Measurements from ENCODE around the gene ATP5MC2.
"Not testable (repeated sequence)": the region's sequence is repeated elsewhere in the genome, so short reads cannot be mapped to it uniquely, and the experiment has no call there.

ATP5MC2 gene

DNA sequence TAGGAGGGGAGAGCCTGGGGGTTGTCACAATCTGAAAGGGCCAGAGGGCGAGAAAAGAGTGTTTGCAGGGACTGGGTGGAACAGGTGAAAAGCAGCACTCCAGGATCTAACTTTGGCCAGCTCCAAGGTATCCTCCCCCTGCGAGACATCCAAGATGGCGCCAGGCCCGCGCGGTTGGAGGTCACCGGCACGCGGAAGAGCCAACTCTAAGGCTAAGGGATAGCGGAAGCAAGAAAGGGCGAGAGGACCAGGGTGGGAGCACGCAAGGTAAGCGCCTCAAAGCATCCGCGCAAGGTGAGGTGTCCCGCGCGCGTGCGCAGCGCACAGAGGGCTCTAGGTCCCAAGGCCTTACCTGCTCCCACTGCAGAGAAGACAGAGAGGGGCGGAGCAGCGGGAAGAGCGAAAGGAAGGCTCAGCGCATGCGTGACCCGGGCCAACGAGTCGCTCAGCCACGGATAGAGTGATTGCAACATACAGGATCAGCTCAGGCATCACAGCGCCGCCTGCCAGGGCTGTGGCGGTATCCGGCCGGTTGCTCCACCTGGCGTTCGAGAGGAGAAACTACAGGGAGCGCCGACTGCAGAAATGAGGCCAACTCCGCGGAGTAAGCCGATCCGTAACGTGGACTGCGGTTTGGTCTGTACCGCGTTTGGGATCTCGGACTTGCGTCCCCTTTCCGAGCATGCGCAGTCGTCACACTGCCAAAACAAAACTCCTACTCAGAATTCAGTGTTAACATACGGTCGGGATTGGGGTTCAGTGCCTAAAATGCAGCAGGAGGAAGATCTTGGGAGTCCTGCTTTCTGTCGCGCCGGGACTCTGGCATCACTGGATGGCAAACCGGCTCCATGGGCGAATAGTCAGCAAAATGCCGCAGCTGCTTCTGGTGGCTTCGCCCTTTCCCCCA is at the start of gene ATP5MC2:
Gene ATP5MC2, minus strand, starts transcription at position 383 of the 907 bp plus-strand sequence. CDS start 3,469 bp downstream, outside the sequence.
- DNase-seq (ENCODE audit: low spot score) = peak; percentile 100

DNA sequence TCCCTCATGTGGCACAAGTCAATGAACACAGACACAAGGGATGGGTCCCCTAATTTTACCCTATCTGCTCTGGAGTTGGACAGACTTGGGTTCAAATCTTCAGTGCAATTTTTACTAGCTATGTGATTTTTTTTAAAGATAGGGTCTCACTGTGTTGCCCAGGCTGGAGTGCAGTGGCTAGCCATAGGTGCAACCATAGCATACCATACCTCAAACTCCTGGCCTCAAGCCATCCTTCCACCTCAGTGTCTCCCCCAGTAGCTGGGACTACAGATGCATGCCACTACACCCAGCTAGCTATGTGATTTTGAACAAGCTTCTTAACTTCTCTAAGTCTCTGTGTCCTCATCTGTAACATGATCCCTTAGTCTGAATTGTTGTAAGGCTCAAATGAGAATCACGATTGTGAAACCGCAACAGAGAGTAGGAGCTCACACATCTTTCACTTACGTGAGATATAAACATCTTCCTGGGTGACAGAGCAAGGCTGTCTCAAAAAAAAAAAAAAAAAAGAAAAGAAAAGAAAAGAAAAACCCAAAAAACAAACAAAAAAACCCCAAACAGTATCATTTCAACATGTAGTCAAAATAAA is 46.7 kb upstream of the ATP5MC2 start:
- DNase-seq (ENCODE audit: low spot score) = no peak

DNA sequence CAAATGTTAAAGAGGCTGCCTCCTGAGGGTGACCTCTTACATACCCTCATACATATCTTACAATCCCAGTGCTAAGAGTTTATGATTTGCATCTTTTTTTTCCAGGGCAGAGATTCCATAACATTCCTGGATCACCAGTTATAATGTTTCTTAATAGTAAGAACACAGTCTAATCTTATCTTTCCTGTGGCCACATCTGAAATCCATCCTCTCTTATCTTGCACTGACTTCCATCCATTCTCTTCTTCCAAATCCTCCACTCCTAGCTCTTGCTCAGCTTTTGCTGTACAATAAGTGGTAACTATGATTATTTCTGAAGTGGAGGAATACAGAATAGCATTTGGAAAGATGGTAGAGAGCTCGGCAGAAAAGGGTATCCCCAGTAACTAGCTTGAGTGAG is 45.1 kb upstream of the ATP5MC2 start:
- DNase-seq (ENCODE audit: low spot score) = no peak

DNA sequence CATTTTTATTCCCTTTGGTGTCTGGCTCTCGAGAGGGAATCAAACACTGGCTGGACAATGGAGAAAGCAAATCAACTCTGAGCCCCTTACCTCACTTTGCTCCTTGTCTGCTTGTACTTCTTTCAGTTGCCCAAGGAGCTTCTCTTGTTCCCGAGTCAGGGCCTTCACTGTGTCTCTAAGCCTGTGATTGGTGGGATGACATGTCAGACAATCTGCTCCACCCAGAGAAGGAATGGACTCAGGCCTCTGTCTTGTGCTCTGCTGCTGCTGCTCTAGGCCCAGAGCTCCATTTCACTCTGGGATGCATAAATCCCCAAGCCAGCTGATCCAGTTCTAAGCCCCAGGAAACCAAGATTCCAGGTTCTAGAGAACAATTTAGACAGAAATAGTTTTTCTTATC is 43.8 kb upstream of the ATP5MC2 start:
- DNase-seq (ENCODE audit: low spot score) = no peak

DNA sequence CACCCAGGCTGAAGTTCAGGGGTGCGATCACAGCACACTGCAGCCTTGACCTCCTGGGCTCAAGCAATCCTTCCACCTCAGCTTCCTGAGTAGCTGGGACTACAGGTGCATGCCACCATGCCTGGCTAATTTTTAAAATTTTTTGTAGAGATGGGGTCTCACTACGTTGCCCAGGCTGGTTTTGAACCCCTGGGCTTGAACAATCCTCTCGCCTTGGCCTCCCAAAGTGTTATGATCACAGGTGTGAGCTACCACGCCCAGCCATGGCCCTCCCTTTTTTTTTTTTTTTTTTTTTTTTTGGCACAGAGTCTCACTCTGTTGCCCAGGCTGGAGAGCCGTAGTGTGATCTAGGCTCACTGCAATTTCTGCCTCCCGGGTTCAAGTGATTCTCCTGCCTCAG is 42.7 kb upstream of the ATP5MC2 start:
- DNase-seq (ENCODE audit: low spot score) = not testable (repeated sequence)

DNA sequence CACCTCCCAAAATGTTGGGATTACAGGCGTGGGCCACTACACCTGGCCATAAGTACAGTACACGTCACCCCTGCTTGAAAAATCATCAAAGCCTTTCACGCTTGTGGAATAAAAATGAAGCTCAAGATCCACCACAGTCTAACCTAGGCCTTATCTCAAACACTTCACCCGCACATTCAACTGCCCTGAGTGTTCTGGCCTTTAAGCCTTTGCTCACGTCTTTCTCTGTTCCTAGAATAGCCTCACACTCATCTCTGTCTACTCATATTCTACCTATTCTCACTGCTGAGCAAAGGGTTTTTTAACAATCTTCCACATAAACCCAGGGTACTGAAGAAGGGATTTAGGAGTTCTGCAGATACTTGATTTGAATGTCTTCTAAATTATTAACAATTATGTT is 41.4 kb upstream of the ATP5MC2 start:
- DNase-seq (ENCODE audit: low spot score) = no peak

DNA sequence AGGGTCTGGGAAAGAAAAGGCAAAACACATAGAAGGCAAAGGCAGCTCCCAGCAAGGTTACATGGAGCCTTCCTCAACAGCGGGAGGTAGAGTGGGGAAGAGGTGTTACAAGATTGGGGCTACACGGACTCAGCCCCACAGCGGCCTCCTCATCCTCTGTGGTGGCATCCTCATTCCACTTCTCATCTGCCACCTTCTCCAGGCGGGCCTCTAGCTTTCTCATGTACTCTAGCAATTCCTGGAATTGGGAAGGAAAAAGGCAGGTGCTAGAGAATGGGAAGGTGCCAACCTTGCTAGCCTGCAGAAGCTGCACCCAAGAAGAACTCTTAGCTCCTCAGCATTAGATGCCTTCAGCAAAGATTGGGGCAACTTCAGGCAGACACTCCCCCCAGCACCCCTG is 38.1 kb upstream of the ATP5MC2 start:
- no peak for DNase-seq (ENCODE audit: low spot score)

DNA sequence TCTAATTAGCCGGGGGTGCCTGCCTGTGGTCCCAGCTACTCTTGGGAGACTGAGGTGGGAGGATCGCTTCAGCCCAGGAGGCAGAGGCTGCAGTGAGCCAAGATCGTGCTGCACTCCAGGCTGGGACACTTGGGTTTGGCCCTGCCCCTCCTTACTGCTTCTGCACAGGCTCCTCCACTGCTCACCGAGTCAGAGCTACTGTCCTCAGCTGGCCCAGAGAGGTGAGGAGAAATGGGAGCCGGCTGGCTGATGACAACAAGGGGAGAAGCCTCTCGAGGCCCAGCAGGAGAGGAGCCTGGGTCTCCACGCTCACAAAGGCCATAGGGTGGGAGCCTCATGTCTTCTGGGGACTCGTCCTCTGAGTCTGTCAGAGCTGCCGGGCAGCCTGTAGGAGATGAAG is 37.6 kb upstream of the ATP5MC2 start:
- DNase-seq (ENCODE audit: low spot score) = no peak

DNA sequence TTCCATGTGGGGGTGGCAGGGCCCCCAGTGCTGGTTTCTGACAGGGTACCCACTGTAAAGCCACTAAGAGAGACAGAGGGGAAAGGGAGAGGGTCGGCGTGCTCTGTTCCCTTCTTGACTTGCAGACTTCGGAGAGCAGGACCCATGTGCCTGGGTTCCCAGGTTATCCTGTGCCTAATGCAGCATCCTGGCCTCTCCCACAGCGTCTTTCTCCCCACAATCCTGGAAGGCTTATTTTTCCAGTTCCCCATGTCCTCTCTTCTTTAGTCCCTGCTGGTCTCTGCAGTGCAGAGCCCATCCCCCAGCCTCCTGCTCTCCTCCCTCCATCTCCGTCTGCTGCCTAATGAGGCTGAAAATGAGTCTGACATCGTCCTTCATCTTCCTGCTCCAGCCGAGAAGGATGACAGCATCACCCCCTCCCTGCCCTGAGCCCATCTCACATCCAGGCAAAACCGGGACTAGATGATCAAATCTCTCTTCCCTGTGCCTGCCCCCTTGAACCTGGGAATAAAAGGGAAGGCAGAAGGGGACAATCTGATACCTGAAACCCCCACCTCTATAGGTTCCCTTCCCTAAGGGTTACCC is 36.3 kb upstream of the ATP5MC2 start:
- DNase-seq (ENCODE audit: low spot score) = peak; percentile 36

DNA sequence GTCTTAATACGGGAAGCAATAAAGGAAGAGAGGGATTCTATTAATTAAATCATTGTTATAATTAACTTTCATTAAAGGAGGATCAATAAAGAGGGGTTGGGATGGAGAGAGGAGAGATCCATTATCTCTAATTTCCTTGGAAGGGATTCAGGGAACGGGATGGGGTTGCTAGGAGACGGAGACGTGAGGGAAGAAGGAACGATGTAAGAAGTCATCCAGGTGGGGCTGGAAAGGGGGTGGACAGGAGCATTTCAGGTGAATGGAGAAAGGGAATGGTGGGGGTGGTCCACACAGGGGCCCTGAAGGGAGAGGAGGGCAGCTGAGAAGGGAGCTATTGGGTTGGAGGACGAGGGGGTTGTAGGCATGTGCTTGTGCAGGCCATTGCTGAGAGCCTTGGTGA is 34.2 kb upstream of the ATP5MC2 start:
- no peak for DNase-seq (ENCODE audit: low spot score)

DNA sequence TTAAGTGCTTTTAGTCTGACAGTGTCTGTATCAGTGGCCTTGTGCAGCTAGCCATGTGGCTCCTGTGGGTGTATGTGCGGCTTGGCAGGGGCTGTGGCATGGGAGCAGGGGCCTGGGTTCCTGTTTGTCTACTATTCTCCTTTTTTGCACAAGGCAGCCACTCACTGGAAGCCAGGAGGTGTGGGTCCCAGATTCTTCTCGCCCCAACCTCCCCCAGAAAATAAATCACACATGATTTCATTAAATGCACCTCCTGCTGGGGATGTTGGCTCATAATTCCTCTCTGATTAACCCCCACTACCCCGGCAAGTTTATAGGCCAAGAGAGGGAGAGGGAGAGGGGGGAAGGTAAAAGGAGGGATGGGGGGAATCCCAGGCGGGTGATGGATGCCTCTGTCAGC is 33.8 kb upstream of the ATP5MC2 start:
- DNase-seq (ENCODE audit: low spot score) = peak; percentile 24

DNA sequence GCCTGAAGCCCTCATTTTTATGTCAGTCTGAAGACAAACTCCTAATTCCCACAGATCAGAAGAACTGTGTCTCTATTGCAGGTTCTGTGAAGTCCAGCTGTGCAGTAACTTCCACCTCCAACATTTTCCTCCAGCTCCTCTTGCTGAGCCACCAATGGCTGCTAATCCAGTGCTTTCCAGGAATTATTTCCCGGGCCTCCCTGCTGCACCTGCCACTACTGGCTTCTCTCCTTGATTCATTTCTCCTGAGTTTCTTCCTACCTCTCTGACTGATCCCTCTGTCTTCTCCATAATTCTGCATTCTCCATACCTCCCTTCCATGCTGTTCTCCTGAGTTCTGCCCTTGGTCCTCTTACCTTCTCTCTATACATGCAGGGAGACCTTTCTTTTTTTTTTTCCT is 30.2 kb upstream of the ATP5MC2 start:
- DNase-seq (ENCODE audit: low spot score) = no peak

DNA sequence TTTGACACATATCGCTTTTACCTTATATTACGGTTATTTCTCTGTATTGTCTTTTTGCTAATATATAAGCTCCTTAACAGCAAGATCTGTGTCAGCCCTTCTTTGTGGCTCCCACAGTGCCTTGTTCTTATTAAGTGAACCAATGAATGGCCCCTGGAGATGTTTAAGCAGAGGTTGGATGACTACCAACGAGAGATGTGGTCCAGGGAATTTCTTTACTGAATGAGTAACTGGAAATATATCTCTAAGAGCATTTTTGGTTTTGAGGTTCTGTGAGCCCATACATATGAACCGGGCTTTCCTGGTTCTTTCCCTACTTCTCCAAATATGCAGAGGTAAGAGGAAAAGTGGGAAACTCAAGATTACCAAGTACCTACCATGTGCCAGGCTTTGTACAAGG is 27.9 kb upstream of the ATP5MC2 start:
- no peak for DNase-seq (ENCODE audit: low spot score)

DNA sequence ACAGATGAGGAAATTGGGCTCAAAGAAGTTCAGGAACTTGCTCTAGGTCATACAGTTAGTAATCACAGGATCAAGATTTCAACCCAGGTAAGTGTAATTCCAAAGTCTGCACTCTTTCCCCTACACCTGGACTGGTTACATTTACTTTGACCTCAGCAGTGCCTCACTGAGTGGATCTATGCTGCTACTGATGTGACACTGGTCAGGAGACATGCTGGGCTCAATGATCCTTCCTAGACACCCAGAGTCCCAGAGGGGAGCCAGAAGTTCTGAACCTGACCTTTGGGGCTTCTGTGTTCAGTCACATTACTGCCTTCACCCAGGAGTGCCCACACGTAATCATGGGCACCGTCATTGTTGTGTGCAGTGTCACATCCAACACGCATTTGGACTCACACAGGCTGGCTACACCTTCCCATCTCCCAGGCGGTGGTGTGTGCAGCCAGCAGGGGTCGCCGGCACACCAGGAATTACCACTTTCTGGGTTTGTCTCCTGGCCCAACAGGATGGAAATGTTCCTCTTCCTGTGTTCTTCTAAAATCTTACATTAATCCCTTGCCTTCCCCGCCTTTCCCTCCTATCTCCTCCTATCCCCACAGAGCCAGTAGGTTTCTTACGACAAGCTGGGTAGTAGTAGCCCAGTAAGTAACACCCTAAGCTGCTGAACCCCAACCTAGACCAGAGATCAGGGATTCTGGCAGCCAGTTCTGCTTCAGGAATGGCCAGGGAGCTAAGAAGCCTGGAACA is 25.8 kb upstream of the ATP5MC2 start:
- peak; percentile 88 for DNase-seq (ENCODE audit: low spot score)

DNA sequence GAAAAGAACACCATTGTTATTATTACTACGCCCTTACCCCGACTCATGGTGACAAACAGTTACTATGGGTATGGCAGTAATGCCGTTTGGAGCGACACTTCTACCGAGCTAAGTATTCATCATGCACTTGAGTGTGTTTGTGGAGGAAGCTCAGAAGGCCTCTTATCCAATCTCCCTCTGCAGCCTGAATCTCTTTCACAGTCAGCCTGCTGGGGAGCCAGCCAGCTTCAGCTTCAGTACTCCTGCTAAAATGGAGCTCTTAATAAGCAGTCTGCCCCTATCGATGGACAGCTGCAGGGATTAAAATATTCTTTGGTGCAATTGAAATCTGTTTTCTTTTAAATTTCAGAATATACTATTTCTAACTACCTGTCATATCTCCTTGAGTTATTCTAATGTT is 24.7 kb upstream of the ATP5MC2 start:
- peak; percentile 70 for DNase-seq (ENCODE audit: low spot score)

DNA sequence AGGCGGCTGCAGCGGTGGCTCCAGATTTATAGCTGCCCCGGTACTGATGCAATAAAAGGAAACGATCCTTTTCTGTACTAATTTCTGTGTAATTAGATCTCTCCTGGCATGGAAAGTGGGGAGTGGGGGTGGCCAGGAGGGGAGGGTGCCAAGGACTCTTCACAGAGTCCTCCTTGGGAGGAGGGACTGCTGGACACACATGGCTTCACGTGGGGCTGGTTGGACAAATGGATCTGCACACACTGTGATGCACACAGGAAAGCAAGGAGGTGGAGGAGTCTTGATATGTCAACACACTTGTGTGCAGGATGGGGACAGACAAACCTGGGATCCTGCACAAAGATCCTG is 23.8 kb upstream of the ATP5MC2 start:
- no peak for DNase-seq (ENCODE audit: low spot score)

DNA sequence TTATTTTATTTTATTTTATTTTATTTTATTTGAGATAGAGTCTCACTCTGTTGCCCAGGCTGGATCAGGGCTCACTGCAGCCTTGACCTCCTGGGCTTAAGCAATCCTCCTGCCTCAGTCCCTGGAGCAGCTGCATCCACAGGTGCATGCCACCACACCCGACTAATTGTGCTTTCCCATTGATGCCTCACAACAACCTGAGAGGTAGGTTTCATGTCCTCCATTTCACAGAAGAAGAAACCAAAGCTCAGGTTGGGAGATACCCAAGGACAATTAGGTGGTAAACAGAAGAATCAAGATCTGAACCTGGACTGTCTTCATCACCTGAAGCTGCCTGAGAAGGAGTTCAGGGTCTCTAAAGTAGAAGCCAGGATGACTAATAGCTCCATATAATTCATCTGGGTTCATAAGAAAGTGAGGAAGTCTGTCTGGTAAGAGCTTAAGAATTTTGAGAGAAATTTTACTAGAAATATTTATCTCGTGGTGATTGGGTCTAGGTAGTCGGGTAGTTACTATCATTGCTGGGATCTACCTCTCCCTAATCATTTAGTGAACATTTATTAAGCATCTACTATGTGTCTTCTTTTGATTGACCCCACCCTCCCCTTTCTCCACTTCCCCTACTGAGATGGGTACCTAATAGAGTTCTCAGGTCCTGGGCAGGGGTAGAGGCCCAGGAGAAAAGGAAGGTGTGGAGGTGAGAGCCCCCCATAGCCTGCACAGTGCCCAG is 23.2 kb upstream of the ATP5MC2 start:
- DNase-seq (ENCODE audit: low spot score) = no peak

DNA sequence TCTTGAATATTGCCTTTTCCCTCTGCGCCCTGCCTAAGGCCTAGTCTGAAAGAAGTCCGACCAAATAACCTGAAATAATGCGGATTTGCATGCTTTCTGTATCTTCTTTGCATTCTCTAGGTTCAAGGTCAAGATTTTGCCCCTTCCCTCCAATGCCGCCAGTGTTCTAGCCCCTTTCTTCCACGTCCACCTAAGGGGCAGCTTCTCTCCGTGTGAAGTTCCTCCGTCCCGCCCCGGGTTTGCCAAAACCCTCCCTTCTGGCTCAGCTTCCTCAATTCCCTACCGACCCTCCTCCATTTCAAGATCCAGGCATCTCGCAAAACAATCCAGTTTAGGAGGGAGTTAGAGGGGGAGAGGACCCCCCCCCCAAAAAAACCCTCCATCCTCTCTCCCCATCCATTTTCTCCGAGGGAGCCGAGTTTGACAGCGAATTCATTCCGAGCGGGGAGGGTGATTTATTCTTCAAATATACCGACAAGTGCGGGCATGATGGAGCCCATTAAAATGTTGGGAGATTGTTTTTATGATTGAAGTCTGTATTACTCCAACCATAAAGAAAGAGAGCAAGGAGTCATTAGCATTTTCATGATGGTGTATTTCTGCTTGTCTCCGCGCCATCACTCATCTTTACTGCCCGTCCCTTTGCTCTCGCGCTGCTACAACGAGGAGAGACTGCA is 20.9 kb upstream of the ATP5MC2 start:
- no peak for DNase-seq (ENCODE audit: low spot score)

DNA sequence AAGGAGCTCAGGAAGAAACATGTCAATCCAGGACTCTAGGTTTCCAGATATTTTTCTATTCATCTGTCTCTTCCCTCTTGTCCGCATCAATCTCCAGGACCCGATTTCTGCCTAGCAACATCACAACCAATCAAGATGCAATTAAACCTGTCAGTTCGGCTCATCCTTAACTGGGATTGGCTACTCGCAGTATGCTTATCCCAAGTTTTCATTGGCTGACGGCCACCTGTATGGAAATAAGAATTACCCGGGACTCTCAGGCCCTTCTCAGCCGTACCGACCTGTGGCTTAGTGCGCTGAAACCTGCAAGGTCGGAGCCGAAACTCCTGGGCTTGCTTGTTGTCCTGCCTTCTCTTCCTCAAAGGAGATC is 20.4 kb upstream of the ATP5MC2 start:
- DNase-seq (ENCODE audit: low spot score) = peak; percentile 95

DNA sequence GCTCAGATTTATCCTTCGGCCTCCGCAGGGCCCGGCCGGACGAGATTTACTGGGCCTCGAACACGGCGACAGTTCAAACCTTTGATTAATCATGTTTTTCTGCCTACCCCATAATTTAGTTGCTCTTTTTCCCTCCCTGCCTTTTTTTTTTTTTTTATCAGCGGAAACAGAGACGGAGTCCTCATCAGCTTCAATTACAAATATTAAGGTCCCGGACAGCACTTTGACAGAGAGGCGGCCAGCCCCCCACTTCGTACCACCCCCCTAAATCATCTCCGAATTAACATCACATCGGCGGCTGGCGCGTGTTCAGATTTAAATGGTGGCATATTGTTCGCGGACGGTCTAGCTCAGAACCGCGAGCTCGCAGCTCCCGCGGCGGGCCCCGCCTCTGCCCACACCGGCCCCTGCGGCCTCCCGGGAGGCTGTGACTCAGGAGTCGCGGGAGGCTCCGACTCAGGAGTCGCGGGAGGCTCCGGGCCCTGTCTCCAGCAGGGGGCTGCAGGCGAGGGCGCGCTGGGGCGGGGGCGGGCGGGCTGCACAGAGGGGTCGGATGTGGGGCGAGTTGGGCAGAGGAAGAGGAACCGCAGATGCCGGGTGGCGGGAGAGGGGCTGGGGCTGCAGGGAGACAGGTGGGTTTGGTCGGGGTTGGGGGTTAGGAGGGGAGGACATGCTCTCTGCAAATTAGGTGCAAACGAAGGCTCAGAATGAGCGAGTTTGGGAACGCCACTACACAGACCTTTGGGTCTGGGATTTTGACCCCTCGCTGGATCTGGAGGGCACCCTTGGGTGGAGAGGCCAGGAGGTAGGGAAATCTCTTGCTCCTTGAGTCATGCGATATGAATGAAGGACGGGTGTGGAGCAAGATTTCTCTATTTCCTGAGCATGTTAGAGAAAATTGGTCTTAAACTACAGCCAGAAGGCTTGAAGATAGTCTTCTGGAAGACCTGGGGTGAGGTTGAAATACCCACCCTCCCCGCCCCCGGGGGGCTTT is 19.6 kb upstream of the ATP5MC2 start:
- DNase-seq (ENCODE audit: low spot score) = no peak

Data from Ammon's horn (tissue), 1 donor.